ENCODE data around the gene COL23A1. TPM values are rescaled to one million over a fixed set of nuclear protein-coding genes. Genes with fewer than 3 reads are reported as not detected.

COL23A1 gene
- polyA plus RNA-seq, 1 donor (not counting 4 experiments of a cell fraction or from before 2014, with no cell fraction given) = not detected

- dilution Hi-C loops (cut with MboI; ENCODE audit: extremely low pct_ligation_motif_present, low sequenced_read_pairs) = no loop called here
- no peaks in the 10 kb centered on the region for H3K9me1 ChIP-seq (ENCODE audit: control insufficient read depth, extremely low read depth, insufficient read depth, low read length)
- no peaks in the 10 kb centered on the region for H3K9me3 ChIP-seq (ENCODE audit: control insufficient read depth, low read depth, low read length)
- no peak for TF ChIP-seq CTCF (optimal IDR thresholded peaks at IDR 0.05 in 1 of 3, IDR thresholded peaks at IDR 0.05 in 1 of 3, conservative IDR thresholded peaks at IDR 0.05 in 1 of 3; ENCODE audit: extremely low read depth in 1 of 3, insufficient read depth in 2 of 3, low read length in 3 of 3)
- TF ChIP-seq EZH2 (IDR thresholded peaks at IDR 0.05; ENCODE audit: low read length) = no peak
- no peak overlapping the region for H2AFZ ChIP-seq (ENCODE audit: control insufficient read depth, low read length)
- no peak overlapping the region for H3K4me2 ChIP-seq (ENCODE audit: control insufficient read depth, extremely low read depth, insufficient read depth, low read depth, low read length)
- no peak overlapping the region for H3K4me3 ChIP-seq (ENCODE audit: control insufficient read depth in 2 of 3, extremely low read depth in 1 of 3, insufficient read depth in 2 of 3, low read depth in 1 of 3, low read length in 3 of 3)
- H3K4me1 ChIP-seq (ENCODE audit: control insufficient read depth, extremely low read depth, insufficient read depth, low read length) = no peaks in the 10 kb centered on the region
- no peak overlapping the region for H3K9ac ChIP-seq (ENCODE audit: control insufficient read depth, extremely low read depth, insufficient read depth, low read length)
- FAIRE-seq = no peak
- H3K27me3 ChIP-seq (ENCODE audit: control insufficient read depth, extremely low read depth, insufficient read depth, low read length) = no peaks in the 10 kb centered on the region
- H3K36me3 ChIP-seq (ENCODE audit: control insufficient read depth in 2 of 2, extremely low read depth in 1 of 2, insufficient read depth in 2 of 2, low read length in 2 of 2) = no peaks in the 10 kb centered on the region
- H4K20me1 ChIP-seq (ENCODE audit: control insufficient read depth, extremely low read depth, insufficient read depth, low read length) = no peaks in the 10 kb centered on the region
- H3K27ac ChIP-seq (ENCODE audit: control insufficient read depth, insufficient read depth, low read length) = no peak overlapping the region
- no peaks in the 10 kb centered on the region for H3K79me2 ChIP-seq (ENCODE audit: control insufficient read depth, insufficient read depth, low read length)
- DNase-seq (ENCODE audit: low read depth, low spot score) = no peak
Measured at GRCh38 chr5:178551468-178551867, 38.7 kb downstream of the COL23A1 start.

GRCh38 chr5:178551059-178551458 is 39.1 kb downstream of the COL23A1 start:
- Histone ChIP-seq H4K20me1 (ENCODE audit: control insufficient read depth, extremely low read depth, insufficient read depth, low read length) (no peaks in the 10 kb centered on the region), H2AFZ (ENCODE audit: control insufficient read depth, low read length) (no peak overlapping the region), H3K9me3 (ENCODE audit: control insufficient read depth, low read depth, low read length) (no peaks in the 10 kb centered on the region), H3K36me3 (ENCODE audit: control insufficient read depth in 2 of 2, extremely low read depth in 1 of 2, insufficient read depth in 2 of 2, low read length in 2 of 2) (no peaks in the 10 kb centered on the region), H3K9me1 (ENCODE audit: control insufficient read depth, extremely low read depth, insufficient read depth, low read length) (no peaks in the 10 kb centered on the region), H3K79me2 (ENCODE audit: control insufficient read depth, insufficient read depth, low read length) (no peaks in the 10 kb centered on the region), H3K4me2 (ENCODE audit: control insufficient read depth, extremely low read depth, insufficient read depth, low read depth, low read length) (no peak overlapping the region), H3K9ac (ENCODE audit: control insufficient read depth, extremely low read depth, insufficient read depth, low read length) (no peak overlapping the region), H3K27ac (ENCODE audit: control insufficient read depth, insufficient read depth, low read length) (no peak overlapping the region), H3K4me1 (ENCODE audit: control insufficient read depth, extremely low read depth, insufficient read depth, low read length) (no peaks in the 10 kb centered on the region), H3K4me3 (ENCODE audit: control insufficient read depth in 2 of 3, extremely low read depth in 1 of 3, insufficient read depth in 2 of 3, low read depth in 1 of 3, low read length in 3 of 3) (no peak overlapping the region), H3K27me3 (ENCODE audit: control insufficient read depth, extremely low read depth, insufficient read depth, low read length) (no peaks in the 10 kb centered on the region)
- no peak for TF ChIP-seq EZH2 (IDR thresholded peaks at IDR 0.05; ENCODE audit: low read length)
- peak in 1 of 3 experiments; percentile 14 for TF ChIP-seq CTCF (optimal IDR thresholded peaks at IDR 0.05 in 1 of 3, IDR thresholded peaks at IDR 0.05 in 1 of 3, conservative IDR thresholded peaks at IDR 0.05 in 1 of 3; ENCODE audit: extremely low read depth in 1 of 3, insufficient read depth in 2 of 3, low read length in 3 of 3)
- dilution Hi-C loops (cut with MboI; ENCODE audit: extremely low pct_ligation_motif_present, low sequenced_read_pairs) = no loop called here
- DNase-seq (ENCODE audit: low read depth, low spot score) = no peak
- FAIRE-seq = no peak
